ENCODE results near the gene PGLYRP2.
"Not testable (repeated sequence)": the region's sequence is repeated elsewhere in the genome, so short reads cannot be mapped to it uniquely, and the experiment has no call there.

The PGLYRP2 gene, protein sequence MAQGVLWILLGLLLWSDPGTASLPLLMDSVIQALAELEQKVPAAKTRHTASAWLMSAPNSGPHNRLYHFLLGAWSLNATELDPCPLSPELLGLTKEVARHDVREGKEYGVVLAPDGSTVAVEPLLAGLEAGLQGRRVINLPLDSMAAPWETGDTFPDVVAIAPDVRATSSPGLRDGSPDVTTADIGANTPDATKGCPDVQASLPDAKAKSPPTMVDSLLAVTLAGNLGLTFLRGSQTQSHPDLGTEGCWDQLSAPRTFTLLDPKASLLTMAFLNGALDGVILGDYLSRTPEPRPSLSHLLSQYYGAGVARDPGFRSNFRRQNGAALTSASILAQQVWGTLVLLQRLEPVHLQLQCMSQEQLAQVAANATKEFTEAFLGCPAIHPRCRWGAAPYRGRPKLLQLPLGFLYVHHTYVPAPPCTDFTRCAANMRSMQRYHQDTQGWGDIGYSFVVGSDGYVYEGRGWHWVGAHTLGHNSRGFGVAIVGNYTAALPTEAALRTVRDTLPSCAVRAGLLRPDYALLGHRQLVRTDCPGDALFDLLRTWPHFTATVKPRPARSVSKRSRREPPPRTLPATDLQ
- total RNA-seq = 0.07 to 1.8 (median 0.19) reads per million in 3 experiments

GRCh38 chr19:15479391-15480345 is at the start of gene PGLYRP2:
Gene PGLYRP2 (minus strand): TSS chr19:15479501. CDS start chr19:15479371, 130 bp downstream.
- no peak for DNase-seq

GRCh38 chr19:15527705-15528104 is 48.4 kb upstream of the PGLYRP2 start:
- no peak for DNase-seq

DNA sequence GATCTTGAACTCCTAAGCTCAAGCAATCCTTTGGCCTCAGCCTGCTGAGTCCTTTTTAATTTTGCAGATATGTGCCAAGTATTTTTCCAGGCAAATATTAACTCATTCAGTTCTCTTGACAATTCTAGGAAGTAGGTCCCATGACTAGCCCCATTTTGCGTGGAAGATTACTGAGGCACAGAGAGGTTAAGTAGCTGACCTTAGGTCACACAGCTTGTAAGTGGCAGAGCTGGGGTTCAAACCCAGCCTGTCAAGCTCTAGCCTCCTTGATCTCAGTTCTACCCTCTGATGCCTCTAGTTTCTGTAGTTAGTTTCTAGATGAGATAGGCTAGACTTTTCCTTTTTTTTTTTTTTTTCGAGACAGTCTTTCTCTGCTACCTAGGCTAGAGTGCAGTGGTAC is 47.1 kb upstream of the PGLYRP2 start:
- no peak for DNase-seq

DNA sequence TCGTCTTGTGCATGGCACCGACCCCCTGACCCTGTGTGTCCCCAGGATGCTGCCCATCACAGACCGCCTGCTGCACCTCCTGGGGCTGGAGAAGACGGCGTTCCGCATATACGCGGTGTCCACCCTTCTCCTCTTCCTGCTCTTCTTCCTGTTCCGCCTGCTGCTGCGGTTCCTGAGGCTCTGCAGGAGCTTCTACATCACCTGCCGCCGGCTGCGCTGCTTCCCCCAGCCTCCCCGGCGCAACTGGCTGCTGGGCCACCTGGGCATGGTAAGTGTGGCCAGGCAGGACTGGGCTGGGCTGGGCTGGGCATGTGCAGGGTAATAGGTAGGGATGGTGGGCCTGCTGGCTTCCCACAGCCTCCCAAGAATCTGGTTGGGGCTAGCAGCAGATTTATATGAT is 46.0 kb upstream of the PGLYRP2 start:
- DNase-seq = no peak

- DNase-seq = no peak
Observed at GRCh38 chr19:15524781-15525180, 45.5 kb upstream of the PGLYRP2 start.

- no peak for DNase-seq
Observed at GRCh38 chr19:15519433-15519976, 40.2 kb upstream of the PGLYRP2 start.

DNA sequence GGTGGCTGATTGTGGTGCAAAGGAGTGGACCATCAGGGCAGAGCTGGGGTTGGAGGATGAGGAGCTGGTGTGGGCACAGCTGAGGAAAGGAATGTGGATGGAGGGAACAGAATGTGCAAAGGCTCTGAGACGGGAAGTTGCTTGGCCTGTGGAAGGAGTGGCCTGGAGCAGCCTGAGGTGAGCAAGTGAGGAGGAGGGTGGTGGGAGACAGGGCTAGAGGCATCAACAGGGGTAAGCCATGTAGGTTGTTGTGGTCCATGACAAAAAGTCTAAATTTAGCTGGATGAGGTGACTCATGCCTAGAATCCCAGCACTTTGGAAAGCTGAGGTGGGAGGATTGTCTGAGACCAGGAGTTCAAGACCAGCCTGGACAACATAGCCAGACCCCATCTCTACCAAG is 38.5 kb upstream of the PGLYRP2 start:
- DNase-seq = no peak

DNA sequence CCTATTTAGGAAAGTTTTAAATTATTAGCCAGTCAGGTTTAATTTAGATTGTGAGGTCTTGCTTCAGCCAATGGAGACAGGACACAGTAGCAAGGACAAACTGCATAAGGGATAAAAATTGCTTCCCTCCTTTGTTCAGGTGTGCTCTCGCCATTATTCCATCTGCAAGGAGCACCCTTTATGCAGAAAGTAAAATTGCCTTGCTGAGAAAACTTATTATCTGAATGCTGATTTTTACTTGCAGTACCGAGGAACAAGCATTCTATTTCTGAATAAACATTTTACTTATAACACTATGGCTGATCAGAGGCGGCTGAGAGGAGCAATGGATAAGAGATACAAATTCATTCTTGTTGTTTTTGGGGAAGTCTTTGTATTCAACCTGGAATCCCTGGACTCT is 37.1 kb upstream of the PGLYRP2 start:
- DNase-seq = no peak

DNA sequence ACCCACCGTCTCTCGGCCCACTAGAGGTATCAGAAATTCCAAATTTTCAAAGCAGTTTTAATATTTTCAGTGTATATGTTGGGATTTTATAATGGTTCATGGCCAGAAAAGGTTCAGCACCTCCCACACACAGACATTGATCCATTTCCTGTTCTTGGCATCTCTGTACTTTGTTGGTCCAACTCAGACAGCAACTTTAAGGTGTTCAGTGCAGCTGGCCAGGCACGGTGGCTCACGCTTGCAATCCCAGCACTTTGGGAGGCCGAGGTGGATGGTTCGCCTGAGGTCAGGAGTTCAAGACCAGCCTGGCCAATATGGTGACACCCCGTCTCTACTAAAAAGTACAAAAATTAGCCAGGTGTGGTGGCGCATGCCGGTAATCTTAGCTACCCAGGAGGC is 35.9 kb upstream of the PGLYRP2 start:
- DNase-seq = not testable (repeated sequence)

- DNase-seq = no peak
Observed at GRCh38 chr19:15511671-15512424, 32.5 kb upstream of the PGLYRP2 start.

- no peak for DNase-seq
Observed at GRCh38 chr19:15508035-15508710, 28.9 kb upstream of the PGLYRP2 start, which contains the start of gene CYP4F22. Gene CYP4F22 (plus strand): TSS chr19:15508525. CDS start chr19:15525337, 16,812 bp downstream.

DNA sequence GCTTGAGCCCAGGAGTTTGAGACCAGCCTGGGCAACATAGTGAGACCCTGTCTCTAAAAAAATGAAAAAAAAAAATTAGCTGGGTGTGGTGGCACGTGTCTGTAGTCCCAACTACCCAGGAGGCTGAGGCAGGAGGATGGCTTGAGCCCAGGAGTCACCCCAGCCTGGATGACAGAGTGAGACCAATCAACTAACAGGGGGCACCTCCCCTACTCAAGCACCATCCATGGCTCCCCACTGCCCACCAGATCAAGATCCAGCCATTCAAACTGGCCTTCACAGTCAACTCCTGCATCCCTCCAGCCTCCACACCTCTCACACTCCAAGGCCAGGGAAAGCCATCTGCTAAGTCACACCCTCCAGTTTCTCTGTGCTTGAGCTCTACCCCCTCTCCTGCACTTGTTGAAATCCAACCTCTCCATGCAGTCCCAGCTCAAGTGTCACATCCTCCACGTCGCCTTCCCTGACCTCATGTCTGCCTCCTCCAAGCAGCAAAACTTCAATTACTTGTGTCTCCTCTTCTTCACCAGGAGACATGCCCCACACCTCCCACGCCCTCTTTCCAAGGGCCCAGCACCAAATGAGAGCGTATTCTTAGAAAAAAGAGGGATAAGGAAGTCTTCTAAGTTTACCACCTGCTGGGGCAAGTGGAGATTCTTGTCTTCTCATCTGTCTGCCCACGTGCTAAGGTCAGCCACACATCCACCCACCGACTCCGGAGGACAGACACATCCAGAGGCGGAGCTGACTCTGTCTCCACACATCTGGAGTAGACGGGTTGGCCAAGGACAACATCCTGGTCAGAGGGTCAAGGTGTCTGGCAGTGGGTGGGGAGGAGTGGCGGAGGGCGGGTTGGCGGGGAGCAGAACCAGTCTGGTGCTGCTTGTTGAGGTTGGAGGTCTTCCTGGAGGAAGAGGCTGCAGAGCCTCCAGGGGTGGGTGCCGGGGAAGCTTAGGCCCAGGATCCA is 28.1 kb upstream of the PGLYRP2 start:
- DNase-seq = no peak

DNA sequence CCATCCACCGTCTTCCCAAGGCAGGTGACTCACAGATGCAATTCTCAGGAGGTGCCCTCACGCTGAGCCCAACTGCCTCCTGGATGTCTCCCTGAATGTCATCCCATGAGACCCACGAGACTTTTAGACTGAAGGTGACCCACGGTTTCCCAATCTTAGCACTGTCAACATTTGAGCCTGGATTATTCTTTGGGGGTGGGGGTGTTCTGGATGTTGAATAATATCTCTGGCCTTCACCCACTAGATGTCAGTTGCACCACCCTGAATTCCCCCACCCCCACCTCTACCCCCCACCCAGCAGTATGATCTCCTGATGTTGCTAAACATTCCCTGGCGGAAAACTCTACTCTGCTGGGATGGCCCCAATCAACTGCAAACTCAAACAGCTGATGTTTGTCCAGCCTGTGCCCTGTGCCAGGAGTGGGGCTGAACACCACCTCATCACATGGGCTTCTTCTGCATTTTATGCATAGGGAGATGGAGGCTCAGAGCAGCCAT is 26.8 kb upstream of the PGLYRP2 start:
- no peak for DNase-seq

DNA sequence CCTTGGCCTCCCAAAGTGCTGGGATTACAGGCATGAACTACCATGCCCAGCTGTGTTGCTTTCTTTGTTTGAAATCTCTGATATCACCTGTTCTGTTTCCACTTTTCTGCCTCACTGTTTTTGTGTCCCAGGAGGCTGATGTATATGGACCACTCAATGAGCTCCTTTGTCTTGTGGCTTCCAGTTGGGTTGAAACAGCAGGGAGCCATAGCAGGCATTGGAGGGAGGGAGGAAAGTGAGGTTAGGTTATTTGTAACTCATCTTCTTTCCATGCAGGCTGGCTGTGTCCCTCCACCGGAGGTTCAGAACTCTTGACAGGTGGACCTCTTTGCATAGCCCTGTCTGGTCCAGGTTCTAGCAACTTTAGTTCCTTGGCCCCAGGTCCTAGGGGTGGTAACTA is 23.0 kb upstream of the PGLYRP2 start:
- DNase-seq = no peak

DNA sequence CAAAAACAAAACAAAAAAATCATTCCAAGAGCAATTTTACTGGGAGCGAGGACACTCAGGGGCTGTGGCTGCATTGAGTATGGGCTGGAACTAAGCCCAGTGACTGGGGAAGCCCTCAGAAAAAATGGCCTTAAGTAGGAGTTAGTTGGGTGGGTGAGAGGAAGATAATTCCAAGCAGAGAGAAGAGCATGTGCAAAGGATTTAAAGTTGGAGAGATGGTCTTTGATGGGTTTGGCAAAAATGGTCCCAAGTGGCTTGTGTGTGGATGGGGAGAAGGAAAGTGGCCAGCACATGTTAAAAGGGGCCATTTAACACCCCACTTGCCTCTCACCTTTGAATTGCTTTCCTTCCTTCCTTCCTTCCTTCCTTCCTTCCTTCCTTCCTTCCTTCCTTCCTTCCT is 22.3 kb upstream of the PGLYRP2 start:
- DNase-seq = no peak

DNA sequence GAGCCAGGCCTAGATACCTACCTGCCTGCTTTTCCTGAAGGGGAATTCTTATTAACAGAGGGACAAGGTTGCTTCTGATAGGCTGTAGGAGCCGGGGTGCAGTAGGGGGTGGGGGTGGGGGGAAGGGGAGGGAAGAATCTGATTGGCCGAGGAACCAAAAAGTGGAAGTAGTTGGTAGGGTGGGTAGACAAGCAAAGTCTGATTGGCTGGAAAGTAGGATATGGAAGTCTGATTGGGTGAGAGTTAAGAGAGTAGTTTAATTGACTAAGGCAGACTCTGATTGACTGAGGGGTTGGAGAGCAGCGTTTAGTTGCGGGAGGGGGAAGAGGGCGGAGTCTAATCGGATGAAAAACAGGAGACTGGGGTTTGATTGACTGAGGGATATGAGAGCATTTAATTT is 19.6 kb upstream of the PGLYRP2 start:
- DNase-seq = no peak

DNA sequence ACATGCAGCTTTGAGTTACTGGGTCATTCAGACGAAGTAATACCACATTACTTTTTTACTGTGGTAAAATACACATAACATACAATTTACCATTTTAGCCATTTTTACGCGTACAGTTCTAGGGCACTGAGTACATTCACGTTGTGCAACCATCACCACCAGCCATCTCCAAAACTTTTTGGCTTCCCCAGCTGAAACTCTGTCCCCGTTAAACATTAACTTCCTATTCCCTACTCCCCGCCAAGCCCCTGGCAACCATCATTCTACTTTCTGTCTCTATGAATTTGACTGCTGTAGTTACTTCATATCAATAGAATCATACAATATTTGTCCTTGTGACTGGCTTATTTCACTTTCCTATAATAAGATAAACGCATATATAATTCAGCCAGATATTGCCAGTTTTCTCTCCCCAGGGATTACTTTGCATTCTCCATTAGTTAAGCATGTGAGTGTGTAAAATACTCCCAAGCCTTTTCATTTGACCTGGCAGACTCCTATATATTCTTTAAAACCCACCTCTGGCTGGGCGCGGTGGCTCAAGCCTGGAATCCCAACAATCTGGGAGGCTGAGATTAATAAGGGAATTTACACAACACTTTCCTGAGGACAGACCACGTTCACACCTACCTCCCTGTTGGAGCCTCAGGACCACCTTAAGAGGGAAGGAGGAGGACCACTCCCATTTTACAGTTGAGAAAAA is 19.0 kb upstream of the PGLYRP2 start:
- DNase-seq = no peak

GRCh38 chr19:15495151-15495550 is 15.8 kb upstream of the PGLYRP2 start:
- no peak for DNase-seq

- DNase-seq = no peak
Observed at GRCh38 chr19:15488489-15489226, 9.4 kb upstream of the PGLYRP2 start.
